ENCODE measurements around the gene KRTAP9-3.
"Not testable (repeated sequence)": the region's sequence is repeated elsewhere in the genome, so short reads cannot be mapped to it uniquely, and the experiment has no call there.

KRTAP9-3 gene

GRCh38 chr17:41232399-41233105 lies at the start of gene KRTAP9-3:
TSS of gene KRTAP9-3 (plus strand) at chr17:41232449. CDS start at chr17:41232502, 53 bp downstream.
- not testable (repeated sequence) for H3K9ac ChIP-seq (ENCODE audit: low read length); H3K27me3 ChIP-seq (ENCODE audit: control insufficient read depth, insufficient read depth, low read length); H3K36me3 ChIP-seq (ENCODE audit: control insufficient read depth, insufficient read depth, low read length); H3K4me1 ChIP-seq (ENCODE audit: control insufficient read depth, insufficient read depth, low read length); H3K27ac ChIP-seq (ENCODE audit: low read depth, low read length); H3K4me3 ChIP-seq (ENCODE audit: low read length)

GRCh38 chr17:41184480-41184961 lies 47.7 kb upstream of the KRTAP9-3 start, which contains the start of gene KRTAP4-1:
TSS of gene KRTAP4-1 (minus strand) at chr17:41184911. CDS start at chr17:41184854, 57 bp downstream.
- no peaks in the 10 kb centered on the region for H3K36me3 ChIP-seq (ENCODE audit: control insufficient read depth, insufficient read depth, low read length)
- no peak within 1 kb of the TSS for H3K27ac ChIP-seq (ENCODE audit: low read depth, low read length)
- H3K9ac ChIP-seq (ENCODE audit: low read length), result no peak within 1 kb of the TSS
- no peaks in the 10 kb centered on the region for H3K27me3 ChIP-seq (ENCODE audit: control insufficient read depth, insufficient read depth, low read length)
- H3K4me3 ChIP-seq (ENCODE audit: low read length), result no peak within 1 kb of the TSS
- no peaks in the 10 kb centered on the region for H3K4me1 ChIP-seq (ENCODE audit: control insufficient read depth, insufficient read depth, low read length)

- Histone ChIP-seq H3K36me3 (ENCODE audit: control insufficient read depth, insufficient read depth, low read length) (no peaks in the 10 kb centered on the region), H3K27me3 (ENCODE audit: control insufficient read depth, insufficient read depth, low read length) (no peaks in the 10 kb centered on the region), H3K9ac (ENCODE audit: low read length) (no peak overlapping the region), H3K4me3 (ENCODE audit: low read length) (no peak overlapping the region), H3K27ac (ENCODE audit: low read depth, low read length) (no peak overlapping the region), H3K4me1 (ENCODE audit: control insufficient read depth, insufficient read depth, low read length) (no peaks in the 10 kb centered on the region)
Observed at GRCh38 chr17:41185001-41185400, 47.2 kb upstream of the KRTAP9-3 start.

- Histone ChIP-seq H3K27me3 (ENCODE audit: control insufficient read depth, insufficient read depth, low read length) (no peaks in the 10 kb centered on the region), H3K4me1 (ENCODE audit: control insufficient read depth, insufficient read depth, low read length) (no peaks in the 10 kb centered on the region), H3K4me3 (ENCODE audit: low read length) (no peak overlapping the region), H3K36me3 (ENCODE audit: control insufficient read depth, insufficient read depth, low read length) (no peaks in the 10 kb centered on the region), H3K27ac (ENCODE audit: low read depth, low read length) (no peak overlapping the region), H3K9ac (ENCODE audit: low read length) (no peak overlapping the region)
Observed at GRCh38 chr17:41186872-41187271, 45.4 kb upstream of the KRTAP9-3 start.

- H3K4me3 ChIP-seq (ENCODE audit: low read length); H3K27ac ChIP-seq (ENCODE audit: low read depth, low read length); H3K4me1 ChIP-seq (ENCODE audit: control insufficient read depth, insufficient read depth, low read length); H3K27me3 ChIP-seq (ENCODE audit: control insufficient read depth, insufficient read depth, low read length); H3K36me3 ChIP-seq (ENCODE audit: control insufficient read depth, insufficient read depth, low read length); H3K9ac ChIP-seq (ENCODE audit: low read length): not testable (repeated sequence)
Observed at GRCh38 chr17:41189837-41190318, 42.4 kb upstream of the KRTAP9-3 start, which contains the start of gene KRTAP9-1. TSS of gene KRTAP9-1 (plus strand) at chr17:41189887. CDS start at chr17:41189887, 0 bp downstream.

- Histone ChIP-seq H3K27me3 (ENCODE audit: control insufficient read depth, insufficient read depth, low read length) (no peaks in the 10 kb centered on the region), H3K36me3 (ENCODE audit: control insufficient read depth, insufficient read depth, low read length) (no peaks in the 10 kb centered on the region), H3K4me1 (ENCODE audit: control insufficient read depth, insufficient read depth, low read length) (no peaks in the 10 kb centered on the region), H3K4me3 (ENCODE audit: low read length) (no peak overlapping the region), H3K9ac (ENCODE audit: low read length) (no peak overlapping the region), H3K27ac (ENCODE audit: low read depth, low read length) (no peak overlapping the region)
Observed at GRCh38 chr17:41190328-41190727, 41.9 kb upstream of the KRTAP9-3 start.

GRCh38 chr17:41196068-41196467 lies 36.2 kb upstream of the KRTAP9-3 start:
- H3K27ac ChIP-seq (ENCODE audit: low read depth, low read length), result no peak overlapping the region
- no peaks in the 10 kb centered on the region for H3K4me1 ChIP-seq (ENCODE audit: control insufficient read depth, insufficient read depth, low read length)
- H3K27me3 ChIP-seq (ENCODE audit: control insufficient read depth, insufficient read depth, low read length), result no peaks in the 10 kb centered on the region
- no peak overlapping the region for H3K4me3 ChIP-seq (ENCODE audit: low read length)
- H3K36me3 ChIP-seq (ENCODE audit: control insufficient read depth, insufficient read depth, low read length), result no peaks in the 10 kb centered on the region
- no peak overlapping the region for H3K9ac ChIP-seq (ENCODE audit: low read length)

GRCh38 chr17:41199421-41200078 lies 32.7 kb upstream of the KRTAP9-3 start:
- H3K4me3 ChIP-seq (ENCODE audit: low read length), result no peak overlapping the region
- H3K4me1 ChIP-seq (ENCODE audit: control insufficient read depth, insufficient read depth, low read length), result no peaks in the 10 kb centered on the region
- H3K27me3 ChIP-seq (ENCODE audit: control insufficient read depth, insufficient read depth, low read length), result no peaks in the 10 kb centered on the region
- no peak overlapping the region for H3K27ac ChIP-seq (ENCODE audit: low read depth, low read length)
- H3K9ac ChIP-seq (ENCODE audit: low read length), result no peak overlapping the region
- no peaks in the 10 kb centered on the region for H3K36me3 ChIP-seq (ENCODE audit: control insufficient read depth, insufficient read depth, low read length)

- Histone ChIP-seq H3K27ac (ENCODE audit: low read depth, low read length) (no peak overlapping the region), H3K27me3 (ENCODE audit: control insufficient read depth, insufficient read depth, low read length) (no peaks in the 10 kb centered on the region), H3K4me1 (ENCODE audit: control insufficient read depth, insufficient read depth, low read length) (no peaks in the 10 kb centered on the region), H3K4me3 (ENCODE audit: low read length) (no peak overlapping the region), H3K9ac (ENCODE audit: low read length) (no peak overlapping the region), H3K36me3 (ENCODE audit: control insufficient read depth, insufficient read depth, low read length) (no peaks in the 10 kb centered on the region)
Observed at GRCh38 chr17:41211845-41212466, 20.3 kb upstream of the KRTAP9-3 start.

- Histone ChIP-seq H3K27ac (ENCODE audit: low read depth, low read length) (no peak overlapping the region), H3K4me3 (ENCODE audit: low read length) (no peak overlapping the region), H3K4me1 (ENCODE audit: control insufficient read depth, insufficient read depth, low read length) (no peaks in the 10 kb centered on the region), H3K36me3 (ENCODE audit: control insufficient read depth, insufficient read depth, low read length) (no peaks in the 10 kb centered on the region), H3K27me3 (ENCODE audit: control insufficient read depth, insufficient read depth, low read length) (no peaks in the 10 kb centered on the region), H3K9ac (ENCODE audit: low read length) (no peak overlapping the region)
Observed at GRCh38 chr17:41212524-41213169, 19.6 kb upstream of the KRTAP9-3 start.

- no peak overlapping the region for H3K27ac ChIP-seq (ENCODE audit: low read depth, low read length)
- no peak overlapping the region for H3K4me3 ChIP-seq (ENCODE audit: low read length)
- no peaks in the 10 kb centered on the region for H3K4me1 ChIP-seq (ENCODE audit: control insufficient read depth, insufficient read depth, low read length)
- no peaks in the 10 kb centered on the region for H3K27me3 ChIP-seq (ENCODE audit: control insufficient read depth, insufficient read depth, low read length)
- H3K9ac ChIP-seq (ENCODE audit: low read length), result no peak overlapping the region
- no peaks in the 10 kb centered on the region for H3K36me3 ChIP-seq (ENCODE audit: control insufficient read depth, insufficient read depth, low read length)
Observed at GRCh38 chr17:41215681-41216080, 16.6 kb upstream of the KRTAP9-3 start.

GRCh38 chr17:41223821-41224220 lies 8.4 kb upstream of the KRTAP9-3 start:
- H3K36me3 ChIP-seq (ENCODE audit: control insufficient read depth, insufficient read depth, low read length), result no peaks in the 10 kb centered on the region
- peaks cover 2% of the 10 kb centered on the region for H3K27me3 ChIP-seq (ENCODE audit: control insufficient read depth, insufficient read depth, low read length)
- H3K4me3 ChIP-seq (ENCODE audit: low read length), result no peak overlapping the region
- no peak overlapping the region for H3K9ac ChIP-seq (ENCODE audit: low read length)
- no peak overlapping the region for H3K27ac ChIP-seq (ENCODE audit: low read depth, low read length)
- no peaks in the 10 kb centered on the region for H3K4me1 ChIP-seq (ENCODE audit: control insufficient read depth, insufficient read depth, low read length)

Data from rectal smooth muscle tissue (tissue), 1 donor.